ENCODE data around the gene SWT1.
"Not testable (repeated sequence)": the region's sequence is repeated elsewhere in the genome, so short reads cannot be mapped to it uniquely, and the experiment has no call there.

The SWT1 gene

DNA sequence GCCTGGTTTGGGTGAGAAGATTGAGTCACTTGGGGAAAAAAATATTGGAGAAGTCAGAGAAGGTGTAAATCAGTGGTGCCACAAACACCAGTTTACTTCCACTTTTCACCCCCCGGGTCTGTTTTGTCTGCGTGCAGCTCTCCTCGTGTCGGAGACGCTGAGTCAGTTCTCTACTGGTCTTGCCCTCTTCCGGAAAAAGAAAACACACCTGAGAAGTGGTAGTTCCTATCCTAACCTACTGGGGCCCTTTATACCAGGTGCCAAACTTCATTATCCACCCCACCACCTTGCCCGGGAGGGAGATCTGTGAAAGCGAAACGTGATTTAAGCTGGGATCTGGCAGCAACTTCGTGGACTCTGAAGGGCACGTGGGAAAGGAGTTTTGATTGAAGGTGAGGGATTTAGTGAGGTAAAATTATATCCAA, 160.9 kb downstream of the SWT1 start:
- Histone ChIP-seq H2BK12ac (ENCODE audit: low read length) (peak overlapping the region; percentile 97), H3K23ac (ENCODE audit: low read length) (no peak overlapping the region), H3K27me3 (ENCODE audit: insufficient read depth, low read length) (no peaks in the 10 kb centered on the region), H3K9ac (ENCODE audit: low read length) (peak overlapping the region; percentile 55), H3K4me2 (ENCODE audit: low read length) (peak overlapping the region; percentile 62), H3K4me1 (ENCODE audit: control insufficient read depth in 1 of 2, insufficient read depth in 2 of 2, low read length in 2 of 2) (peaks cover 3 to 9% of the 10 kb centered on the region in 2 experiments), H2AK5ac (ENCODE audit: low read length) (peak overlapping the region; percentile 100), H3K79me1 (ENCODE audit: low read length) (peaks cover 29% of the 10 kb centered on the region), H2BK5ac (ENCODE audit: low read depth, low read length, poor library complexity) (peak overlapping the region; percentile 92), H3K9me3 (ENCODE audit: insufficient read depth, low read depth, low read length) (peaks cover 2% of the 10 kb centered on the region), H3K27ac (ENCODE audit: low read depth, low read length) (peak overlapping the region; percentile 96), H3K18ac (ENCODE audit: low read length) (peak overlapping the region; percentile 94), H2AFZ (ENCODE audit: insufficient read depth, low read length, poor library complexity) (peak overlapping the region; percentile 81), H4K8ac (ENCODE audit: low read depth, low read length) (peak overlapping the region; percentile 81), H3K14ac (ENCODE audit: low read length) (peak overlapping the region; percentile 93), H3K4me3 (ENCODE audit: low read depth, low read length) (peak overlapping the region; percentile 58), H3K36me3 (ENCODE audit: control insufficient read depth in 1 of 2, insufficient read depth in 2 of 2, low read length in 2 of 2) (peaks cover 0 to 3% of the 10 kb centered on the region in 2 experiments), H3K4ac (ENCODE audit: low read depth, low read length) (peak overlapping the region; percentile 47), H2BK120ac (ENCODE audit: insufficient read depth, low read length, poor library complexity) (peak overlapping the region; percentile 89), H4K91ac (ENCODE audit: low read depth, low read length) (peak overlapping the region; percentile 90), H4K12ac (ENCODE audit: low read depth, low read length) (peak overlapping the region; percentile 67), H3K79me2 (ENCODE audit: control insufficient read depth, insufficient read depth, low read length, poor library complexity) (peaks cover 13% of the 10 kb centered on the region)
- DNase-seq: peak; percentile 61 to 76
- no CpG with 5 or more reads among the region's 11 CpGs for WGBS (ENCODE audit: extremely low coverage, insufficient coverage, insufficient read length)

DNA sequence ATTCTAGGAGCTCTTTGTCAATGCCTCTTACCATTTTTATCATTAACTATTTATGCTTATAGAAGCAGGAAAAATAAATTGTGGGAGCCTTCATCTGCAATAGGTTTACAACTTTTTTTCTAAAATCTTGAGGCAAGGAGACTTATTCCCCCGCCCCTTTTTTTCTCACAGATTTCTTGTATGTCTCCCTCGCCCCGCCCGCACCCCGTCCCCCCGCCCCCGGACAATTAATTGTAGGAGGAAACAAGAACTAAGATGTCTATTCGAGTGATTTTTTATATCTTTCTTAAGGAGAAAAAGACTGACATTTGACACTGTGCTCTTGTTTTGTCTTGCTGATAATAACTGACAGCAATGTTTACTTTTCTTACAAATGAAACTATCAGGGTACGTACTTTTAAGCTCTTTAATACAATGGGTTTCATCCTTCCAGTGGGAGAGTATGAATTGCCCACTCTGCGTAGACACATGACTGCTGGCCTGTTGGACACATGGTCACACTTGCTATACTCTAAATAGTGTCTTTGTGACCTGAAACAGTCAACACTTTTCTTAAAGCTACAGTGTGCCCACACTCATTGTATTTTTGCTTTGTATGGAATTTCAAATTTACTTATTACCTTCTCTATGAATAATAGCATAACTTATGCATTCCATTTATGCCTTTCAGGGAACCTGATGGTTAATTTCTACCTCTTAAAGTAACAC, 161.6 kb downstream of the SWT1 start:
- H3K4me2 ChIP-seq (ENCODE audit: low read length): no peak overlapping the region
- no peak overlapping the region for H3K23ac ChIP-seq (ENCODE audit: low read length)
- no peak overlapping the region for H2BK5ac ChIP-seq (ENCODE audit: low read depth, low read length, poor library complexity)
- peak overlapping the region; percentile 89 for H2BK120ac ChIP-seq (ENCODE audit: insufficient read depth, low read length, poor library complexity)
- H4K8ac ChIP-seq (ENCODE audit: low read depth, low read length): no peak overlapping the region
- peaks cover 2% of the 10 kb centered on the region for H3K9me3 ChIP-seq (ENCODE audit: insufficient read depth, low read depth, low read length)
- H3K27me3 ChIP-seq (ENCODE audit: insufficient read depth, low read length): no peaks in the 10 kb centered on the region
- peaks cover 29% of the 10 kb centered on the region for H3K79me1 ChIP-seq (ENCODE audit: low read length)
- no peak overlapping the region for H2AFZ ChIP-seq (ENCODE audit: insufficient read depth, low read length, poor library complexity)
- peak overlapping the region; percentile 93 for H2BK12ac ChIP-seq (ENCODE audit: low read length)
- no peak overlapping the region for H4K12ac ChIP-seq (ENCODE audit: low read depth, low read length)
- peaks cover 13% of the 10 kb centered on the region for H3K79me2 ChIP-seq (ENCODE audit: control insufficient read depth, insufficient read depth, low read length, poor library complexity)
- H3K27ac ChIP-seq (ENCODE audit: low read depth, low read length): peak overlapping the region; percentile 96
- no peak for DNase-seq
- no CpG with 5 or more reads among the region's 10 CpGs for WGBS (ENCODE audit: extremely low coverage, insufficient coverage, insufficient read length)
- no peak overlapping the region for H3K18ac ChIP-seq (ENCODE audit: low read length)
- peaks cover 0 to 3% of the 10 kb centered on the region in 2 experiments for H3K36me3 ChIP-seq (ENCODE audit: control insufficient read depth in 1 of 2, insufficient read depth in 2 of 2, low read length in 2 of 2)
- H3K14ac ChIP-seq (ENCODE audit: low read length): no peak overlapping the region
- H3K4me3 ChIP-seq (ENCODE audit: low read depth, low read length): no peak overlapping the region
- peak overlapping the region; percentile 52 for H3K4ac ChIP-seq (ENCODE audit: low read depth, low read length)
- H2AK5ac ChIP-seq (ENCODE audit: low read length): peak overlapping the region; percentile 88
- peaks cover 3 to 9% of the 10 kb centered on the region in 2 experiments for H3K4me1 ChIP-seq (ENCODE audit: control insufficient read depth in 1 of 2, insufficient read depth in 2 of 2, low read length in 2 of 2)
- H4K91ac ChIP-seq (ENCODE audit: low read depth, low read length): no peak overlapping the region
- H3K9ac ChIP-seq (ENCODE audit: low read length): no peak overlapping the region

DNA sequence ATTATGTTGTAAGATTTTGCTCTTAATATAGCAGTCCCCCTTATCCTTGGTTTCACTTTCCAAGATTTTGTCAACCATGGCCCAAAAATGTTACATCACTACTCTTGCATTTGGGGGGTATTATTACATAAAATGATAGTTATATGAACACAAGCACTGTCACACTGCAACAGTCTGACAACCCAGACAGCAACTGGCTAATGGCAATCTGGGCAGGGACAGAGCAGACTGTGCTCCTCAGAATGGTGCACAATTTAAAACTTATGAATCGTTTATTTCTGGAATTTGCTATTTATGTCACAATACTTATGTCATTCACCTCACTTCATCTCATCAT, 162.1 kb downstream of the SWT1 start:
- no peak overlapping the region for H2BK5ac ChIP-seq (ENCODE audit: low read depth, low read length, poor library complexity)
- H2BK120ac ChIP-seq (ENCODE audit: insufficient read depth, low read length, poor library complexity): peak overlapping the region; percentile 46
- no peak overlapping the region for H2AFZ ChIP-seq (ENCODE audit: insufficient read depth, low read length, poor library complexity)
- peaks cover 0 to 3% of the 10 kb centered on the region in 2 experiments for H3K36me3 ChIP-seq (ENCODE audit: control insufficient read depth in 1 of 2, insufficient read depth in 2 of 2, low read length in 2 of 2)
- H4K8ac ChIP-seq (ENCODE audit: low read depth, low read length): no peak overlapping the region
- H3K23ac ChIP-seq (ENCODE audit: low read length): no peak overlapping the region
- no peak overlapping the region for H2AK5ac ChIP-seq (ENCODE audit: low read length)
- no CpG with 5 or more reads among the region's 1 CpG for WGBS (ENCODE audit: extremely low coverage, insufficient coverage, insufficient read length)
- no peaks in the 10 kb centered on the region for H3K27me3 ChIP-seq (ENCODE audit: insufficient read depth, low read length)
- peaks cover 2% of the 10 kb centered on the region for H3K9me3 ChIP-seq (ENCODE audit: insufficient read depth, low read depth, low read length)
- no peak overlapping the region for H4K91ac ChIP-seq (ENCODE audit: low read depth, low read length)
- no peak overlapping the region for H3K18ac ChIP-seq (ENCODE audit: low read length)
- H3K14ac ChIP-seq (ENCODE audit: low read length): no peak overlapping the region
- no peak overlapping the region for H3K4ac ChIP-seq (ENCODE audit: low read depth, low read length)
- no peak overlapping the region for H3K4me2 ChIP-seq (ENCODE audit: low read length)
- no peak overlapping the region for H3K27ac ChIP-seq (ENCODE audit: low read depth, low read length)
- peak in 1 of 2 donors; percentile 51 for DNase-seq
- peaks cover 13% of the 10 kb centered on the region for H3K79me2 ChIP-seq (ENCODE audit: control insufficient read depth, insufficient read depth, low read length, poor library complexity)
- peaks cover 3 to 10% of the 10 kb centered on the region in 2 experiments for H3K4me1 ChIP-seq (ENCODE audit: control insufficient read depth in 1 of 2, insufficient read depth in 2 of 2, low read length in 2 of 2)
- H4K12ac ChIP-seq (ENCODE audit: low read depth, low read length): no peak overlapping the region
- H3K4me3 ChIP-seq (ENCODE audit: low read depth, low read length): no peak overlapping the region
- no peak overlapping the region for H3K9ac ChIP-seq (ENCODE audit: low read length)
- H2BK12ac ChIP-seq (ENCODE audit: low read length): no peak overlapping the region
- H3K79me1 ChIP-seq (ENCODE audit: low read length): peaks cover 29% of the 10 kb centered on the region

DNA sequence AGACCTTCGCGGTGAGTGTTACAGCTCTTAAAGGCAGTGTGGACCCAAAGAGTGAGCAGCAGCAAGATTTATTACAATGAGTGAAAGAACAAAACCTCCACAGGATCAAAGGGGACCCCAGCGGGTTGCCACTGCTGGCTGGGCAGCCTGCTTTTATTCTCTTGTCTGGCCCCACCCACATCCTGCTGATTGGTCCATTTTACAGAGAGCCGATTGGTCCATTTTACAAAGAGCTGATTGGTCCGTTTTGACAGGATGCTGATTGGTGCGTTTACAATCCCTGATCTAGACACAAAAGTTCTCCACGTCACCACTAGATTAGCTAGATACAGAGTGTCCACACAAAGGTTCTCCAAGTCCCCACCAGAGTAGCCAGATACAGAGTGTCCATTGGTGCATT, 164.1 kb downstream of the SWT1 start:
- H3K9ac ChIP-seq (ENCODE audit: low read length); H3K18ac ChIP-seq (ENCODE audit: low read length); H2AK5ac ChIP-seq (ENCODE audit: low read length); H3K27me3 ChIP-seq (ENCODE audit: insufficient read depth, low read length); H4K91ac ChIP-seq (ENCODE audit: low read depth, low read length); H4K8ac ChIP-seq (ENCODE audit: low read depth, low read length); H2BK5ac ChIP-seq (ENCODE audit: low read depth, low read length, poor library complexity); H3K23ac ChIP-seq (ENCODE audit: low read length); DNase-seq; H3K14ac ChIP-seq (ENCODE audit: low read length); H3K4ac ChIP-seq (ENCODE audit: low read depth, low read length); H3K79me2 ChIP-seq (ENCODE audit: control insufficient read depth, insufficient read depth, low read length, poor library complexity); H3K9me3 ChIP-seq (ENCODE audit: insufficient read depth, low read depth, low read length); H3K4me3 ChIP-seq (ENCODE audit: low read depth, low read length); H3K4me2 ChIP-seq (ENCODE audit: low read length); H4K12ac ChIP-seq (ENCODE audit: low read depth, low read length); H3K36me3 ChIP-seq (ENCODE audit: control insufficient read depth in 1 of 2, insufficient read depth in 2 of 2, low read length in 2 of 2); H2AFZ ChIP-seq (ENCODE audit: insufficient read depth, low read length, poor library complexity); H3K27ac ChIP-seq (ENCODE audit: low read depth, low read length): not testable (repeated sequence)
- Histone ChIP-seq H2BK12ac (ENCODE audit: low read length) (peak overlapping the region; percentile 36), H3K79me1 (ENCODE audit: low read length) (peaks cover 24% of the 10 kb centered on the region), H2BK120ac (ENCODE audit: insufficient read depth, low read length, poor library complexity) (peak overlapping the region; percentile 35), H3K4me1 (ENCODE audit: control insufficient read depth in 1 of 2, insufficient read depth in 2 of 2, low read length in 2 of 2) (peaks cover 3 to 12% of the 10 kb centered on the region in 2 experiments)
- no CpG with 5 or more reads among the region's 7 CpGs for WGBS (ENCODE audit: extremely low coverage, insufficient coverage, insufficient read length)
